H9 (cell line): ENCODE measurements around the gene NRG2. TPM values are rescaled to one million over a fixed set of nuclear protein-coding genes. Genes with fewer than 3 reads are reported as not detected.

Source experiments
- DNase-seq: peaks from one replicate; pipeline ENCODE4 v3.0.0-alpha.2; 2017
- H2AFZ ChIP-seq: one replicate; pipeline ENCODE4 v1.6.1; 2013; ENCODE audit warnings: mild to moderate bottlenecking, low read length, control low read depth, moderate library complexity
- H2AK5ac ChIP-seq: 2 replicates; pipeline ENCODE4 v1.6.1; 2013; ENCODE audit warnings: low read length, control low read depth, mixed read lengths; ENCODE audit not compliant: insufficient read length
- H2BK120ac ChIP-seq: one replicate; pipeline ENCODE4 v1.6.1; 2013; ENCODE audit warnings: low read depth, mild to moderate bottlenecking, low read length, control low read depth, inconsistent platforms; ENCODE audit not compliant: poor library complexity, severe bottlenecking
- H2BK12ac ChIP-seq: 2 replicates; pipeline ENCODE4 v1.6.1; 2013; ENCODE audit warnings: low read length, control low read depth, mixed read lengths, low read depth; ENCODE audit not compliant: insufficient read length
- H2BK15ac ChIP-seq: 2 replicates; pipeline ENCODE4 v1.6.1; 2013; ENCODE audit warnings: low read depth, low read length, control low read depth
- H2BK20ac ChIP-seq: one replicate; pipeline ENCODE4 v1.6.1; 2013; ENCODE audit warnings: low read depth, mild to moderate bottlenecking, low read length, control low read depth, inconsistent platforms; ENCODE audit not compliant: poor library complexity, severe bottlenecking
- H2BK5ac ChIP-seq: 2 replicates; pipeline ENCODE4 v1.6.1; 2013; ENCODE audit warnings: low read length, control low read depth, mixed read lengths; ENCODE audit not compliant: insufficient read length
- H3K14ac ChIP-seq: 2 replicates; pipeline ENCODE4 v1.6.1; 2013; ENCODE audit warnings: low read length, control low read depth; ENCODE audit not compliant: insufficient read depth
- H3K18ac ChIP-seq: 2 replicates; pipeline ENCODE4 v1.6.1; 2013; ENCODE audit warnings: low read depth, mild to moderate bottlenecking, mixed read lengths, low read length, control low read depth; ENCODE audit not compliant: insufficient read length
- H3K23ac ChIP-seq: 2 replicates; pipeline ENCODE4 v1.6.1; 2013; ENCODE audit warnings: low read length, control low read depth, mixed read lengths, low read depth; ENCODE audit not compliant: insufficient read length
- H3K23me2 ChIP-seq: 2 replicates; pipeline ENCODE4 v1.6.1; 2013; ENCODE audit warnings: low read depth, mild to moderate bottlenecking, mixed read lengths, low read length, control low read depth; ENCODE audit not compliant: insufficient read length, poor library complexity, severe bottlenecking
- H3K27ac ChIP-seq: 2 replicates; pipeline ENCODE4 v1.5.1; 2013; ENCODE audit warnings: low read length, control low read depth, mixed read lengths, low read depth; ENCODE audit not compliant: insufficient read length
- H3K27me3 ChIP-seq: 2 replicates; pipeline ENCODE4 v1.6.1; 2013; ENCODE audit warnings: low read length, control low read depth, inconsistent platforms; ENCODE audit not compliant: insufficient read depth
- H3K4ac ChIP-seq: 2 replicates; pipeline ENCODE4 v1.6.1; 2013; ENCODE audit warnings: low read depth, mild to moderate bottlenecking, control low read depth, inconsistent platforms, low read length, moderate library complexity
- H3K4me1 ChIP-seq: 2 replicates; pipeline ENCODE4 v1.6.1; 2013; ENCODE audit warnings: low read length, control low read depth, inconsistent platforms; ENCODE audit not compliant: insufficient read depth
- H3K4me2 ChIP-seq: 2 replicates; pipeline ENCODE4 v1.6.1; 2013; ENCODE audit warnings: low read length, control low read depth, mixed read lengths; ENCODE audit not compliant: insufficient read length, insufficient read depth
- H3K56ac ChIP-seq: 2 replicates; pipeline ENCODE4 v1.6.1; 2013; ENCODE audit warnings: low read depth, mild to moderate bottlenecking, mixed read lengths, low read length, control low read depth; ENCODE audit not compliant: insufficient read length
- H3K79me1 ChIP-seq: 2 replicates; pipeline ENCODE4 v1.6.1; 2013; ENCODE audit warnings: low read depth, mild to moderate bottlenecking, moderate library complexity, low read length, control low read depth, inconsistent platforms; ENCODE audit not compliant: insufficient read depth, poor library complexity, severe bottlenecking
- H3K79me2 ChIP-seq: 2 replicates; pipeline ENCODE4 v1.6.1; 2013; ENCODE audit warnings: low read length, control low read depth, inconsistent platforms; ENCODE audit not compliant: insufficient read depth
- H3K9ac ChIP-seq: 2 replicates; pipeline ENCODE4 v1.6.1; 2013; ENCODE audit warnings: low read length, control low read depth, mixed read lengths; ENCODE audit not compliant: insufficient read length; ENCODE audit errors: extremely low read depth
- H3K9me3 ChIP-seq: one replicate; pipeline ENCODE4 v1.6.1; 2013; ENCODE audit warnings: low read depth, low read length, inconsistent platforms; ENCODE audit not compliant: control insufficient read depth
- H3T11ph ChIP-seq: one replicate; pipeline ENCODE4 v1.6.1; 2013; ENCODE audit warnings: mild to moderate bottlenecking, low read length, control low read depth, inconsistent platforms
- H4K20me1 ChIP-seq: one replicate; pipeline ENCODE4 v1.6.1; 2013; ENCODE audit not compliant: control insufficient read depth, insufficient read length, insufficient read depth
- H4K5ac ChIP-seq: 2 replicates; pipeline ENCODE4 v1.6.1; 2013; ENCODE audit warnings: low read depth, mild to moderate bottlenecking, mixed read lengths, low read length, control low read depth; ENCODE audit not compliant: insufficient read length
- H4K8ac ChIP-seq: replicated peaks from 2 replicates; pipeline ENCODE4 v1.6.1; 2013; ENCODE audit warnings: low read length, control low read depth, mixed read lengths, low read depth; ENCODE audit not compliant: insufficient read length
- H4K91ac ChIP-seq: 2 replicates; pipeline ENCODE4 v1.6.1; 2013; ENCODE audit warnings: low read depth, mild to moderate bottlenecking, moderate library complexity, mixed read lengths, low read length, control low read depth; ENCODE audit not compliant: insufficient read length
- H3K27ac Mint-ChIP-seq, 3 experiments: 2 replicates in 2 of 3; 3 replicates in 1 of 3; pipeline ENCODE4 v1.8.0; 2020 to 2021; ENCODE audit warnings: mixed read lengths in 3 of 3, mild to moderate bottlenecking in 1 of 3, moderate library complexity in 1 of 3
- H3K27me3 Mint-ChIP-seq: 2 replicates; pipeline ENCODE4 v1.8.0; 2021; ENCODE audit warnings: low read depth, mild to moderate bottlenecking, moderate library complexity, mixed read lengths
- H3K36me3 Mint-ChIP-seq, 3 experiments: 2 replicates in 2 of 3; 3 replicates in 1 of 3; pipeline ENCODE4 v1.8.0; 2020 to 2021; ENCODE audit warnings: low read depth in 3 of 3, mixed read lengths in 3 of 3; ENCODE audit not compliant: insufficient read depth in 1 of 3
- H3K4me1 Mint-ChIP-seq, 2 experiments: 2 replicates each; pipeline ENCODE4 v1.8.0; 2020; ENCODE audit warnings: mixed read lengths in 2 of 2
- H3K4me3 Mint-ChIP-seq, 2 experiments: 2 replicates in 1 of 2; 3 replicates in 1 of 2; pipeline ENCODE4 v1.8.0; 2020 to 2021; ENCODE audit warnings: mild to moderate bottlenecking in 2 of 2, mixed read lengths in 2 of 2, moderate library complexity in 1 of 2
- H3K9me3 Mint-ChIP-seq, 2 experiments: 2 replicates in 1 of 2; 3 replicates in 1 of 2; pipeline ENCODE4 v1.8.0; 2020; ENCODE audit warnings: mild to moderate bottlenecking in 2 of 2, mixed read lengths in 2 of 2, moderate library complexity in 1 of 2
- WGBS: extraction: QIAGEN DNeasy Blood & Tissue Kit; methylation state at CpG from one replicate; pipeline ENCODE4 v1.1.7; 2013; ENCODE audit warnings: missing lambda C conversion rate, low lambda C conversion rate, mixed read lengths; ENCODE audit not compliant: insufficient read length; ENCODE audit errors: extremely low coverage; 5-methylcytosine and 5-hydroxymethylcytosine counted together
- total RNA-seq: library from RNA; stranded (reverse); gene quantifications from 2 replicates; pipeline ENCODE4 v1.2.1, GENCODE V29; 2021
- TF ChIP-seq, protein P1 (sequence below): fragments of 200-600 bp; sonication (generic); conservative IDR thresholded peaks from 3 replicates; pipeline ENCODE4 v1.8.0; 2021; ENCODE audit warnings: antibody characterized with exemption, mild to moderate bottlenecking

The NRG2 gene
- total RNA-seq, 1 experiment from 2014 or later, result not detected

DNA sequence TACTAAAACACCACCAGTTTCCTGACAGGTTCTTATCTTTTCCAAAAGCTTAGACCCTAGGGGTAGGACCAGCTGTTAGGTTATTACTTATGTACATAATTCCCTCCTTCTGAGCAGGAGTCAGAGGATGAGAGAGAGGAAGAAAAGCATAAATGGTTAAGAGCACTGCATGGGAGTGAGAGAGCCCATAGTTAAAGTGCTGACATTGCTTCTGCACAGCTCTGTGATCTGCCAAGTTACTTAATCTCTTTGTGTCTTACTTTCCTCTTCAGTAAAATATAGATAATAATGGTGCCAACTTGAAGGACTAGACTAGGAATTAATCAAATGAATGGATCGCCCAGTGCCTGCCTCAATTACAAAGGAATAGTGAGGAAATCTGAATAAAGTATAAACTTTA, 66.4 kb downstream of the NRG2 start:
- H3K27me3 Mint-ChIP-seq, result peaks cover 44% of the 10 kb centered on the region
- Histone ChIP-seq H3K14ac (no peak overlapping the region), H2BK120ac (no peak overlapping the region), H4K91ac (no peak overlapping the region), H2BK5ac (no peak overlapping the region), H2BK20ac (no peak overlapping the region), H3K79me2 (no peaks in the 10 kb centered on the region), H3K79me1 (no peaks in the 10 kb centered on the region), H3K9ac (no peak overlapping the region), H3K56ac (no peak overlapping the region), H3K23ac (no peak overlapping the region), H4K5ac (no peak overlapping the region), H2AFZ (no peak overlapping the region), H2BK15ac (no peak overlapping the region), H3K4me1 (no peaks in the 10 kb centered on the region), H3K4ac (no peak overlapping the region), H3K27me3 (no peaks in the 10 kb centered on the region), H3K4me2 (no peak overlapping the region), H2BK12ac (no peak overlapping the region), H3K9me3 (no peaks in the 10 kb centered on the region), H3K18ac (no peak overlapping the region), H2AK5ac (no peak overlapping the region), H3K27ac (no peak overlapping the region), H3T11ph (no peak overlapping the region), H4K20me1 (no peaks in the 10 kb centered on the region), H4K8ac (no peak overlapping the region), H3K23me2 (no peaks in the 10 kb centered on the region)
- H3K9me3 Mint-ChIP-seq, result no peaks in the 10 kb centered on the region
- TF ChIP-seq, protein P1, sequence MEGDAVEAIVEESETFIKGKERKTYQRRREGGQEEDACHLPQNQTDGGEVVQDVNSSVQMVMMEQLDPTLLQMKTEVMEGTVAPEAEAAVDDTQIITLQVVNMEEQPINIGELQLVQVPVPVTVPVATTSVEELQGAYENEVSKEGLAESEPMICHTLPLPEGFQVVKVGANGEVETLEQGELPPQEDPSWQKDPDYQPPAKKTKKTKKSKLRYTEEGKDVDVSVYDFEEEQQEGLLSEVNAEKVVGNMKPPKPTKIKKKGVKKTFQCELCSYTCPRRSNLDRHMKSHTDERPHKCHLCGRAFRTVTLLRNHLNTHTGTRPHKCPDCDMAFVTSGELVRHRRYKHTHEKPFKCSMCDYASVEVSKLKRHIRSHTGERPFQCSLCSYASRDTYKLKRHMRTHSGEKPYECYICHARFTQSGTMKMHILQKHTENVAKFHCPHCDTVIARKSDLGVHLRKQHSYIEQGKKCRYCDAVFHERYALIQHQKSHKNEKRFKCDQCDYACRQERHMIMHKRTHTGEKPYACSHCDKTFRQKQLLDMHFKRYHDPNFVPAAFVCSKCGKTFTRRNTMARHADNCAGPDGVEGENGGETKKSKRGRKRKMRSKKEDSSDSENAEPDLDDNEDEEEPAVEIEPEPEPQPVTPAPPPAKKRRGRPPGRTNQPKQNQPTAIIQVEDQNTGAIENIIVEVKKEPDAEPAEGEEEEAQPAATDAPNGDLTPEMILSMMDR, result no peak
- DNase-seq, result no peak
- no CpG with 5 or more reads among the region's 1 CpG for WGBS
- H3K4me1 Mint-ChIP-seq, result peaks cover under 1 to 1% of the 10 kb centered on the region in 2 experiments; a peak in 3 of 4 replicates
- H3K4me3 Mint-ChIP-seq, result no peak overlapping the region
- no peaks in the 10 kb centered on the region for H3K36me3 Mint-ChIP-seq
- H3K27ac Mint-ChIP-seq, result no peak overlapping the region
